GM18873 (cell line): ENCODE results near the gene RSPH10B2.
"Not testable (repeated sequence)": the region's sequence is repeated elsewhere in the genome, so short reads cannot be mapped to it uniquely, and the experiment has no call there.

Source experiments
- ATAC-seq: cut with Tn5 transposase; IDR thresholded peaks from one replicate; pipeline ENCODE4 v1.9.1; 2021; ENCODE audit warnings: mild to moderate bottlenecking, moderate library complexity, moderate number of reproducible peaks; ENCODE audit not compliant: unreplicated experiment, low FRiP score

The RSPH10B2 gene

GRCh38 chr7:6781581-6781980 is 27.7 kb downstream of the RSPH10B2 start:
- not testable (repeated sequence) for ATAC-seq

GRCh38 chr7:6789353-6789752 is 35.5 kb downstream of the RSPH10B2 start:
- not testable (repeated sequence) for ATAC-seq

GRCh38 chr7:6792113-6792872 is 38.4 kb downstream of the RSPH10B2 start:
- ATAC-seq: not testable (repeated sequence)

- ATAC-seq: not testable (repeated sequence)
These were observed 40.4 kb downstream of the RSPH10B2 start for GRCh38 chr7:6794276-6794675.

- not testable (repeated sequence) for ATAC-seq
These were observed 43.3 kb downstream of the RSPH10B2 start for GRCh38 chr7:6797218-6797617.

GRCh38 chr7:6798047-6798446 is 44.1 kb downstream of the RSPH10B2 start:
- not testable (repeated sequence) for ATAC-seq

- not testable (repeated sequence) for ATAC-seq
These were observed 46.0 kb downstream of the RSPH10B2 start for GRCh38 chr7:6799887-6800286.

GRCh38 chr7:6800331-6800730 is 46.4 kb downstream of the RSPH10B2 start:
- ATAC-seq: not testable (repeated sequence)

- ATAC-seq: not testable (repeated sequence)
These were observed 53.6 kb downstream of the RSPH10B2 start for GRCh38 chr7:6807393-6807918.

GRCh38 chr7:6807959-6808358 is 54.1 kb downstream of the RSPH10B2 start:
- not testable (repeated sequence) for ATAC-seq

GRCh38 chr7:6813011-6813410 is 59.1 kb downstream of the RSPH10B2 start:
- not testable (repeated sequence) for ATAC-seq

- ATAC-seq: not testable (repeated sequence)
These were observed 61.6 kb downstream of the RSPH10B2 start for GRCh38 chr7:6815470-6815869.

GRCh38 chr7:6821622-6822021 is 67.7 kb downstream of the RSPH10B2 start:
- not testable (repeated sequence) for ATAC-seq

GRCh38 chr7:6825236-6826125 is 71.6 kb downstream of the RSPH10B2 start:
- peak; percentile 34 for ATAC-seq

- ATAC-seq: peak; percentile 96
These were observed 72.2 kb downstream of the RSPH10B2 start, which contains the start of gene CCZ1B for GRCh38 chr7:6826151-6826550. Gene CCZ1B (minus strand): TSS chr7:6826275. CDS start chr7:6826197, 78 bp downstream.

- ATAC-seq: not testable (repeated sequence)
These were observed 73.3 kb downstream of the RSPH10B2 start for GRCh38 chr7:6827180-6827579.

GRCh38 chr7:6829616-6830015 is 75.7 kb downstream of the RSPH10B2 start:
- ATAC-seq: not testable (repeated sequence)

- ATAC-seq: not testable (repeated sequence)
These were observed 76.1 kb downstream of the RSPH10B2 start for GRCh38 chr7:6830026-6830425.

GRCh38 chr7:6831018-6831725 is 77.3 kb downstream of the RSPH10B2 start:
- no peak for ATAC-seq

- no peak for ATAC-seq
These were observed 79.7 kb downstream of the RSPH10B2 start for GRCh38 chr7:6833636-6834035.
